Activated CD8-positive, alpha-beta T cell treated with anti-CD3 and anti-CD28 coated beads for 36 hours (primary cell): ENCODE results near the gene KCNV2. TPM values are rescaled to one million over a fixed set of nuclear protein-coding genes. Genes with fewer than 3 reads are reported as not detected.

Source experiments
- ATAC-seq: fragments of 200-7000 bp; cut with Tn5 transposase; one replicate; pipeline ENCODE4 v1.10.0; 2021; ENCODE audit warnings: mild to moderate bottlenecking, moderate library complexity
- CTCF ChIA-PET: fragments of 350-600 bp; sonication (Branson Sonifier 250); formaldehyde crosslinking; loops from one replicate; lab custom pipeline; 2021; ENCODE audit warnings: antibody characterized with exemption; lab: Charles Lee
- POLR2A ChIA-PET: fragments of 350-600 bp; sonication (Branson Sonifier 250); formaldehyde crosslinking; loops from one replicate; lab custom pipeline; 2021; ENCODE audit warnings: antibody characterized with exemption; lab: Charles Lee
- DNase-seq: peaks from one replicate; pipeline ENCODE4 v3.0.0-alpha.2; 2020
- H3K27ac Mint-ChIP-seq: one replicate; pipeline ENCODE4 v1.8.0; 2021; ENCODE audit warnings: mild to moderate bottlenecking, mixed read lengths
- H3K27me3 Mint-ChIP-seq: one replicate; pipeline ENCODE4 v1.8.0; 2021; ENCODE audit warnings: mixed read lengths
- H3K36me3 Mint-ChIP-seq: one replicate; pipeline ENCODE4 v1.8.0; 2021; ENCODE audit warnings: low read depth, mixed read lengths
- H3K4me1 Mint-ChIP-seq: one replicate; pipeline ENCODE4 v1.8.0; 2021; ENCODE audit warnings: low read depth, mixed read lengths
- H3K4me3 Mint-ChIP-seq: one replicate; pipeline ENCODE4 v1.8.0; 2021; ENCODE audit warnings: mild to moderate bottlenecking, moderate library complexity, mixed read lengths
- H3K9me3 Mint-ChIP-seq: one replicate; pipeline ENCODE4 v1.8.0; 2021; ENCODE audit warnings: mixed read lengths
- CTCF ChIP-seq: fragments of 200-600 bp; IDR thresholded peaks from one replicate; pipeline ENCODE4 v1.8.0; 2022; ENCODE audit warnings: antibody characterized with exemption, mild to moderate bottlenecking
- intact Hi-C: fragments of 100-400 bp; cut with micrococcal nuclease; formaldehyde crosslinking; loops from one replicate; pipeline ENCODE4 v1.10.0; 2022
- total RNA-seq, 2 experiments: library from RNA; stranded (reverse); gene quantifications; one replicate each; pipeline ENCODE4 v1.2.3, GENCODE V29; 2021

KCNV2 gene
- total RNA-seq, 2 experiments from 2014 or later = not detected

- H3K4me1 Mint-ChIP-seq = peaks cover 5% of the 10 kb centered on the region
- H3K27me3 Mint-ChIP-seq = no peaks in the 10 kb centered on the region
- POLR2A ChIA-PET = no interaction called here
- CTCF ChIA-PET = no interaction called here
- ATAC-seq (no peak), DNase-seq (no peak)
- peaks cover 94% of the 10 kb centered on the region for H3K36me3 Mint-ChIP-seq
- peaks cover 4% of the 10 kb centered on the region for H3K9me3 Mint-ChIP-seq
- TF ChIP-seq CTCF = no peak
- intact Hi-C loops = no loop called here
- H3K4me3 Mint-ChIP-seq = no peak overlapping the region
- H3K27ac Mint-ChIP-seq = no peak overlapping the region
Measured at GRCh38 chr9:2758898-2759510, 41.7 kb downstream of the KCNV2 start.

- H3K27ac Mint-ChIP-seq = no peak overlapping the region
- peaks cover 88% of the 10 kb centered on the region for H3K36me3 Mint-ChIP-seq
- DNase-seq (no peak), ATAC-seq (no peak)
- H3K9me3 Mint-ChIP-seq = no peaks in the 10 kb centered on the region
- no peak overlapping the region for H3K4me3 Mint-ChIP-seq
- ChIA-PET CTCF (no interaction called here), POLR2A (interaction anchor here (0.7 kb wide), 1 partner anchor 22 kb away, joined by 3 read pairs; no protein-coding TSS in a partner anchor)
- intact Hi-C loops = no loop called here
- peaks cover 28% of the 10 kb centered on the region for H3K4me1 Mint-ChIP-seq
- no peak for TF ChIP-seq CTCF
- no peaks in the 10 kb centered on the region for H3K27me3 Mint-ChIP-seq
Measured at GRCh38 chr9:2761424-2761823, 44.1 kb downstream of the KCNV2 start.

- peaks cover 73% of the 10 kb centered on the region for H3K36me3 Mint-ChIP-seq
- peaks cover 29% of the 10 kb centered on the region for H3K4me1 Mint-ChIP-seq
- ATAC-seq (peak; percentile 91), DNase-seq (peak; percentile 67)
- ChIA-PET POLR2A (interaction anchor here (1.4 kb wide), 1 partner anchor 12 kb away, joined by 4 read pairs; no protein-coding TSS in a partner anchor), CTCF (no interaction called here)
- intact Hi-C loops = no loop called here
- no peak overlapping the region for H3K4me3 Mint-ChIP-seq
- H3K27ac Mint-ChIP-seq = peak overlapping the region; percentile 84
- no peak for TF ChIP-seq CTCF
- no peaks in the 10 kb centered on the region for H3K9me3 Mint-ChIP-seq
- no peaks in the 10 kb centered on the region for H3K27me3 Mint-ChIP-seq
Measured at GRCh38 chr9:2764353-2764752, 47.0 kb downstream of the KCNV2 start.

GRCh38 chr9:2765250-2765880 lies 48.1 kb downstream of the KCNV2 start:
- DNase-seq = peak; percentile 13
- intact Hi-C loops = no loop called here
- peaks cover 71% of the 10 kb centered on the region for H3K36me3 Mint-ChIP-seq
- POLR2A ChIA-PET = no interaction called here
- peaks cover 29% of the 10 kb centered on the region for H3K4me1 Mint-ChIP-seq
- no peaks in the 10 kb centered on the region for H3K9me3 Mint-ChIP-seq
- no peaks in the 10 kb centered on the region for H3K27me3 Mint-ChIP-seq
- H3K27ac Mint-ChIP-seq = peak overlapping the region; percentile 84
- no peak overlapping the region for H3K4me3 Mint-ChIP-seq
- peak; percentile 34 for ATAC-seq
- CTCF ChIA-PET = no interaction called here
- TF ChIP-seq CTCF = no peak
